CD4-positive, alpha-beta T cell treated with Interferon alpha-2 for 1 hour (primary cell): ENCODE measurements around the gene NKX3-2.

Experiments used
- DNase-seq, 2 donors: peaks; one replicate each; pipeline ENCODE4 v3.0.0-alpha.2; 2020 to 2022

Gene NKX3-2

DNA sequence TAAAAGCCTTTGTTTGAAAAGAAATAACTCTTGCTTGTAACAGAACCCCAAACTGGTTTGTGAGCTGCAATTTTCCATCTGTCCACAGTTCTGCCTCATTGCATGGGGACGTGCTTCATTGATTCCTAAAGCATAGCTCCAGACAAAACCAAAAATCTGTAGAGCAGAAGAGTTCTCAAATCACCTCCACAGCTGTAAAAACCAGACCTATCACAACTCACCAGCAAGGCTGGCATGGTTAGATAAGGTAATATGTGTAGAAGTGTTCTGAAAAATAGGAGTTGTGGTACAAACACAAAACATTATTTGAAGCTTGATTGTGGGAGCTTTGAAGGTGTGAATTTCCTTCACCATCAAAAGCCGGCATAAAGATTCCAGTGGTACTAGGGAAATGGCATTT is 47.7 kb downstream of the NKX3-2 start:
- no peak for DNase-seq

DNA sequence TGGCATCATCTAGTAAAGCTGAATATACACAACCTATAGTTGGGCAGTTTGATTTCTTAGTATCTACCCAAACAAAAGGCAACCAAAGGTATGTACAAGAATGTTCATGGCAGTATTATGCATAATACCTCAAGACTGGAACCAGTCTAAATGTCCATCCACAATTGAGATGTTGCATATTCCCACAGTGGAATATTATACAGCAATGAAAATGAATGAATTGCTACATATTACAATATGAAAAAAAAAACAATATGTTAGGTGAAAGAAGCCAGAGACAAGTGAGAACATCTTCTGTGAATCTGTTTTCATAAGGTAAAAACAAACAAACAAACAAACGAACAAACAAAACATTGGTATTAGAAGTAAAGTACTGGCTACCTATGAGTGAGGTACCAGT is 48.6 kb downstream of the NKX3-2 start:
- DNase-seq = no peak

DNA sequence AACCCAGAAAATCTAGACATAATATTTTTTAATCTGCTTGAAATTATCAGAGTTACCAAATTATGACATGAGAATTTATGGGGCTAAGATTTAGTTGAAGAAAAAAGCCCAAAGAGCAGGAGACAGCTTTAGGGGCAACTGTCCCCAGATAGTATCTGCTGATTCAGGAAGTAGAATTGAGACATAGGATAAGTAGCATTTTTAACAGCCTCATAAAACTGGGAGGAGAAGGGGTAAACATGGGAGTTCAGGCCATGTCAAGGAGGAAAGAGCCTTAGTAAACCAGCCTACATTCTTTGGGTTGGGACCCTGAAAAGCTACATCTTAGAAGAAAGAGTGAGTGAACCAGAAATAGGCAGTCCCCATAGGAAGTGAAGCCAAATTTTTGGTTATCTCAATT is 50.5 kb downstream of the NKX3-2 start:
- DNase-seq = no peak

DNA sequence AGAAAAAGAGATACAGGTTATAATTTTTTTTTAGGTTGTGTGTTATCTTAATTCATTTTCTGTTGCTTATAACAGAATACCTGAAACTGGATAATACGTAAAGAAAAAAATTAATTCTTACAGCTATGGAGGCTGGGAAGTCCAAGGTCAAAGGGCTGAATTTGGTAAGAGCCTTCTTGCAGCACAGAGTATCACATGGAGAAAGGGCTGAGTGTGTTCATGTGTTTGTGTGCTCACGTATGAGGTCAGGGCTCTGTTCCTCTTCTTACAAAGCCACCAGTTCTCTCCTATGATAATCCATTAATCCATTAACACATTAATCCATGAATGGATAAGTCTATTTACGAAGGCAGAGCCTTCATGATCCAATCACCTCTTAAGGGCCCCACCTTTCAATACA is 51.6 kb downstream of the NKX3-2 start:
- no peak for DNase-seq
